SK-N-MC (cell line): ENCODE measurements around the gene IL12B.
"Not testable (repeated sequence)": the region's sequence is repeated elsewhere in the genome, so short reads cannot be mapped to it uniquely, and the experiment has no call there.

Experiments
- DNase-seq: peaks from one replicate; pipeline ENCODE4 v3.0.0-alpha.2; 2011; ENCODE audit warnings: low read depth, low spot score
- H3K27ac ChIP-seq: fragments of 200-600 bp; sonication (generic); 2 replicates; pipeline ENCODE4 v1.5.1; 2016; ENCODE audit warnings: mixed run types
- H3K36me3 ChIP-seq: fragments of 200-600 bp; sonication (generic); 2 replicates; pipeline ENCODE4 v1.6.1; 2017; ENCODE audit warnings: antibody characterized with exemption, low read length, mixed read lengths; ENCODE audit not compliant: insufficient read depth
- H3K4me3 ChIP-seq: fragments of 200-600 bp; sonication (generic); 2 replicates; pipeline ENCODE4 v1.5.1; 2016
- H3K9ac ChIP-seq: fragments of 200-600 bp; sonication (generic); 2 replicates; pipeline ENCODE4 v1.8.0; 2017; ENCODE audit warnings: mixed run types, mixed read lengths; ENCODE audit not compliant: insufficient read length
- H3K9me3 ChIP-seq: fragments of 200-600 bp; sonication (generic); 2 replicates; pipeline ENCODE4 v1.6.1; 2017; ENCODE audit warnings: low read depth, mild to moderate bottlenecking, antibody characterized with exemption, low read length, moderate library complexity, mixed read lengths
- EZH2 ChIP-seq: fragments of 200-600 bp; sonication (generic); IDR thresholded peaks from one replicate; pipeline ENCODE4 v1.6.1; 2017; ENCODE audit warnings: antibody characterized with exemption
- FOXP2 ChIP-seq: optimal IDR thresholded peaks from 2 replicates; pipeline ENCODE3; 2011; ENCODE audit warnings: mild to moderate bottlenecking, moderate library complexity; ENCODE audit not compliant: insufficient read depth; ENCODE audit errors: extremely low read length, control extremely low read depth
- POLR2AphosphoS5 ChIP-seq: IDR thresholded peaks from 2 replicates; pipeline ENCODE4 v1.6.1; 2012; ENCODE audit warnings: mild to moderate bottlenecking, low read depth, low read length, borderline replicate concordance

IL12B gene

GRCh38 chr5:159309689-159310433 is 20.4 kb downstream of the IL12B start:
- H3K9me3 ChIP-seq, result no peaks in the 10 kb centered on the region
- H3K27ac ChIP-seq, result no peak overlapping the region
- TF ChIP-seq EZH2 (no peak), FOXP2 (no peak), POLR2AphosphoS5 (no peak)
- H3K9ac ChIP-seq, result no peak overlapping the region
- H3K4me3 ChIP-seq, result no peak overlapping the region
- H3K36me3 ChIP-seq, result no peaks in the 10 kb centered on the region
- DNase-seq, result no peak

GRCh38 chr5:159304961-159305595 is 25.2 kb downstream of the IL12B start:
- Histone ChIP-seq H3K9me3 (no peaks in the 10 kb centered on the region), H3K36me3 (no peaks in the 10 kb centered on the region), H3K9ac (no peak overlapping the region), H3K4me3 (no peak overlapping the region), H3K27ac (no peak overlapping the region)
- TF ChIP-seq POLR2AphosphoS5 (no peak), FOXP2 (no peak), EZH2 (no peak)
- DNase-seq, result no peak

- no peak for DNase-seq
- no peaks in the 10 kb centered on the region for H3K36me3 ChIP-seq
- H3K27ac ChIP-seq, result no peak overlapping the region
- no peaks in the 10 kb centered on the region for H3K9me3 ChIP-seq
- no peak overlapping the region for H3K4me3 ChIP-seq
- TF ChIP-seq EZH2 (no peak), FOXP2 (no peak), POLR2AphosphoS5 (no peak)
- no peak overlapping the region for H3K9ac ChIP-seq
These were observed 27.0 kb downstream of the IL12B start for GRCh38 chr5:159303286-159303685.

- H3K27ac ChIP-seq, H3K9ac ChIP-seq, H3K4me3 ChIP-seq, DNase-seq, H3K36me3 ChIP-seq, H3K9me3 ChIP-seq: not testable (repeated sequence)
These were observed 28.1 kb downstream of the IL12B start for GRCh38 chr5:159301929-159302860.

- Histone ChIP-seq H3K36me3 (no peaks in the 10 kb centered on the region), H3K27ac (no peak overlapping the region), H3K9ac (no peak overlapping the region), H3K4me3 (no peak overlapping the region), H3K9me3 (no peaks in the 10 kb centered on the region)
- TF ChIP-seq POLR2AphosphoS5, result no peak
- TF ChIP-seq EZH2, result no peak
- no peak for TF ChIP-seq FOXP2
- DNase-seq, result no peak
These were observed 28.8 kb downstream of the IL12B start for GRCh38 chr5:159301466-159301865.

- H3K9me3 ChIP-seq, H3K27ac ChIP-seq, H3K9ac ChIP-seq, H3K36me3 ChIP-seq, H3K4me3 ChIP-seq, DNase-seq: not testable (repeated sequence)
These were observed 33.0 kb downstream of the IL12B start for GRCh38 chr5:159297300-159297699.

GRCh38 chr5:159294921-159295320 is 35.4 kb downstream of the IL12B start:
- no peak overlapping the region for H3K4me3 ChIP-seq
- no peak overlapping the region for H3K27ac ChIP-seq
- TF ChIP-seq POLR2AphosphoS5, result no peak
- TF ChIP-seq EZH2, result no peak
- no peak for TF ChIP-seq FOXP2
- H3K9ac ChIP-seq, result no peak overlapping the region
- no peaks in the 10 kb centered on the region for H3K9me3 ChIP-seq
- H3K36me3 ChIP-seq, result no peaks in the 10 kb centered on the region
- no peak for DNase-seq

GRCh38 chr5:159290741-159291140 is 39.5 kb downstream of the IL12B start:
- DNase-seq, result no peak
- Histone ChIP-seq H3K9ac (no peak overlapping the region), H3K36me3 (no peaks in the 10 kb centered on the region), H3K4me3 (no peak overlapping the region), H3K27ac (no peak overlapping the region), H3K9me3 (no peaks in the 10 kb centered on the region)
- TF ChIP-seq EZH2 (no peak), POLR2AphosphoS5 (no peak), FOXP2 (no peak)
